ENCODE measurements around the gene AQP2. TPM values are rescaled to one million over a fixed set of nuclear protein-coding genes. Genes with fewer than 3 reads are reported as not detected.
"Not testable (repeated sequence)": the region's sequence is repeated elsewhere in the genome, so short reads cannot be mapped to it uniquely, and the experiment has no call there.

AQP2 gene
- total RNA-seq, 1 donor from 2014 or later = not detected

GRCh38 chr12:49983892-49984291 is 33.4 kb downstream of the AQP2 start:
- no peak for DNase-seq
- Histone ChIP-seq H3K27ac (replicated peaks) (peak overlapping the region; percentile 24), H3K36me3 (no peaks in the 10 kb centered on the region), H3K9me3 (replicated peaks) (no peaks in the 10 kb centered on the region), H3K4me1 (peaks cover 22% of the 10 kb centered on the region), H3K27me3 (ENCODE audit: low read depth) (no peaks in the 10 kb centered on the region), H3K4me3 (peak overlapping the region; percentile 20)
- intact Hi-C loops (cut with micrococcal nuclease) = no loop called here
- TF ChIP-seq CTCF (IDR thresholded peaks at IDR 0.05; ENCODE audit: borderline replicate concordance) = no peak

DNA sequence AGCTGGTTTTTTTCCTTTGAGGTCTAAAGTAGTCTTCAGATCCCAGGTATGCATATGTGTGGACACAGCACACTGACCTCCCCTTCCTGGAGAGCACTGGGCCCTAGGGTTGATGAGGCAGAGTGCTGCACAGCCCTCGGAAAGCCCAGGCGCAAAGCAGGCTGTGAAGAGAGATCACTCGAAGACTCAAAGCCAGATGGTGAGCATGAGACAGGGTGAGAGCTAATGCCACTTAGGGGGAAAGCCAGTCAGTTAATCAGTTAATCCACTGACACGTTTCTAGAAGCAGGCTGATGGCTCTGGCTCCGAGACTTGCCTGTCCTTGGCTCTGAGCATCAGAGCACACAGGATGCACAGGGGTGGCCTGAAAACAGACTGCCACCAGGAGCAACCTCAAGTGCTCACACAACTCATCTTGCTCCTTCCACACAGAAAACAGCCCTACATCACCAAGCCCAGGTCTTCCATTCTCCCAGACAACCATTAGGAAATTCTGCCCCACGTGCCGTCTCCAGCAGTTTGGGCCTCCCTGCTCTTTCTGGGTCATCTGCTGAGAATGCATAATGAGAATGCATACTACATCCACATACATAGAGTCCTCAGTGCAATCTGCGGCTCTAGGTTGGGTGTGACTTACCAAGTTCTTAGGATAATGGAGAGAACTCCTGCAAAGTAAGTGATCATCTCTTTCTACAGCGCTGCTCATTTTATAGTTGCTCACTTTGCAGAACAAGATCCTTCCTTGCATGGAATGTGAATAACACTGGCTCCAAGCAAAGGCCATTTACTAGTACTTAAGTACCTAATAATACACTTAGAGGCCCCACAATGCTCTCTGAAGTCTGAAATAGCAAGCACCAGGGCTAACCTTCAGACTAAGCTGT is 34.2 kb downstream of the AQP2 start:
- Histone ChIP-seq H3K27ac (replicated peaks) (peak overlapping the region; percentile 24), H3K4me1 (peaks cover 22% of the 10 kb centered on the region), H3K27me3 (ENCODE audit: low read depth) (no peaks in the 10 kb centered on the region), H3K36me3 (no peaks in the 10 kb centered on the region), H3K4me3 (no peak overlapping the region), H3K9me3 (replicated peaks) (no peaks in the 10 kb centered on the region)
- no peak for TF ChIP-seq CTCF (IDR thresholded peaks at IDR 0.05; ENCODE audit: borderline replicate concordance)
- intact Hi-C loops (cut with micrococcal nuclease) = no loop called here
- DNase-seq = no peak

DNA sequence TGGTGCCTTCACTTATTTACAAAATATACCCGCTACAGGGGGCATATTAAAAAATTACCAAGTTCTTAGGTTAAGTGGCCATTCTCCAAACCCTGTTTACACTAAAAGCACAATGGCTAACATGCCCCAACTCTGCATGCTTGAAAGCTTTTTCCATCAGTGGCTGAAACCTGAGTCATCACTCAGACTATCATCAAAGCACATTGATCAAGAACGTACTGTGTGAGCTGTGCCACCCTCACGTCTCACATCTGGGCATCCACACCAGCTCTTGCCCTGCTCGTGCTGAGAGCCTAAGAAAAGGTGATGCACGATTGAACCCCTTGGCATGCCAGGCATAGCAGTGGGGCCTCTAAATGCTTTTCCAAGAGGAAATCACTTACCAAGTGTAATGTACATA is 35.4 kb downstream of the AQP2 start:
- peaks cover 22% of the 10 kb centered on the region for H3K4me1 ChIP-seq

GRCh38 chr12:49986476-49986875 is 35.9 kb downstream of the AQP2 start:
- H3K27me3 ChIP-seq (ENCODE audit: low read depth); intact Hi-C loops (cut with micrococcal nuclease); H3K4me3 ChIP-seq; H3K27ac ChIP-seq (replicated peaks); H3K36me3 ChIP-seq; DNase-seq; H3K9me3 ChIP-seq (replicated peaks): not testable (repeated sequence)
- peaks cover 22% of the 10 kb centered on the region for H3K4me1 ChIP-seq

More for the DNA sequence above, 35.4 kb downstream of the AQP2 start:
- DNase-seq = no peak
- no peak for TF ChIP-seq CTCF (IDR thresholded peaks at IDR 0.05; ENCODE audit: borderline replicate concordance)
- no peak overlapping the region for H3K27ac ChIP-seq (replicated peaks)
- intact Hi-C loops (cut with micrococcal nuclease) = no loop called here
- H3K36me3 ChIP-seq = peaks cover 7% of the 10 kb centered on the region
- no peaks in the 10 kb centered on the region for H3K9me3 ChIP-seq (replicated peaks)
- H3K4me3 ChIP-seq = no peak overlapping the region
- no peaks in the 10 kb centered on the region for H3K27me3 ChIP-seq (ENCODE audit: low read depth)

DNA sequence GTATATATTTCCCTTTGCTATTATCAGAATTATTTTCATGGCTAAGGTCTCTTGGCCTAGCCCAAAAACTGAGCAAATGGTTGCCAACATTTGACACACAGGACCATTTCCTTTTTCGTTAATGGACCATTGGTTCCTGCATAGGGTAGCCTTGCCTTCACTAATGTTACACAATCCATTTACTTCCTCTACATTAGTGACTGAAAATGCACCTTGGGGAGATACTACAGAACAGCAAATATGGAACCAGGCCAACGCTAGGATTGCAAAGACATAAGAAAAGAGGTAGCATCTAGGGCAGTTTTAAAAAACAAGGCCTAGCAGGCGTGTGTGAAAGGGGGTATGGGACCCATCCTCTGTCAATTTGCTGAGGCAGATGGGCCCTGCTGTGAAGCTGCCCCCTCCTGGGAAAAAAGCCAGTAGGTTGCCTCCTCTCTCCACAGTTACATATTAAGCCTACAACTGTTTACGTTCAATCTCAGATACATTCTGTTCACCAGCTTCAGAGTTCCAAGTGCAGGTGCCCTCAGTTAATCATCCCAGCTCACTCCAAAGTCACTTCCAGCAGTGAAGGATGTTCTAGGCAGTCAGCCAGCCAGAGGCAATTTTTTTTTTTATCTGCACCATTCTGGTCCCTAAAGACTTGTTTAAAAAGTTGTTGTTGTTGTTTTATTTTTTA is 37.2 kb downstream of the AQP2 start:
- H3K27ac ChIP-seq (replicated peaks) = peak overlapping the region; percentile 7
- peaks cover 16% of the 10 kb centered on the region for H3K36me3 ChIP-seq
- no peak for DNase-seq
- no peaks in the 10 kb centered on the region for H3K27me3 ChIP-seq (ENCODE audit: low read depth)
- TF ChIP-seq CTCF (IDR thresholded peaks at IDR 0.05; ENCODE audit: borderline replicate concordance) = no peak
- H3K4me1 ChIP-seq = peaks cover 22% of the 10 kb centered on the region
- intact Hi-C loops (cut with micrococcal nuclease) = no loop called here
- H3K4me3 ChIP-seq = no peak overlapping the region
- no peaks in the 10 kb centered on the region for H3K9me3 ChIP-seq (replicated peaks)

- H3K36me3 ChIP-seq = peaks cover 22% of the 10 kb centered on the region
- intact Hi-C loops (cut with micrococcal nuclease) = not testable (repeated sequence)
Observed at GRCh38 chr12:49989400-49989799, 38.9 kb downstream of the AQP2 start.

More at GRCh38 chr12:49989400-49989799, 38.9 kb downstream of the AQP2 start:
- H3K27ac ChIP-seq (replicated peaks); H3K4me3 ChIP-seq; H3K9me3 ChIP-seq (replicated peaks); DNase-seq; H3K27me3 ChIP-seq (ENCODE audit: low read depth): not testable (repeated sequence)
- H3K4me1 ChIP-seq = peaks cover 12% of the 10 kb centered on the region
